Measurements from ENCODE around the gene MELK.

Gene MELK

GRCh38 chr9:36704148-36704547 lies 131.5 kb downstream of the MELK start:
- peaks cover 0 to 6% (median 0%) of the 10 kb centered on the region in 3 experiments for H3K27me3 ChIP-seq (ENCODE audit: control insufficient read depth in 3 of 3, insufficient read depth in 3 of 3, low read depth in 1 of 3, low read length in 3 of 3)
- DNase-seq (ENCODE audit: low spot score) = no peak
- H2BK120ac ChIP-seq (ENCODE audit: low read depth, low read length) = no peak overlapping the region
- H3K27ac ChIP-seq (replicated peaks; ENCODE audit: low read length) = no peak overlapping the region
- H3K4ac ChIP-seq (ENCODE audit: low read length) = no peak overlapping the region
- H3K4me3 ChIP-seq (ENCODE audit: low read length in 2 of 2) = no peak overlapping the region
- no peaks in the 10 kb centered on the region for H3K36me3 ChIP-seq (replicated peaks in 1 of 2; ENCODE audit: control insufficient read depth in 2 of 2, insufficient read depth in 2 of 2, low read length in 2 of 2)
- no peak overlapping the region for H4K91ac ChIP-seq (ENCODE audit: low read depth, low read length, poor library complexity)
- no peak overlapping the region for H2AK5ac ChIP-seq (ENCODE audit: low read depth, low read length)
- no peak overlapping the region for H2BK15ac ChIP-seq (ENCODE audit: low read length)
- H3K14ac ChIP-seq (ENCODE audit: low read length) = no peak overlapping the region
- no peak overlapping the region for H3K18ac ChIP-seq (ENCODE audit: low read length)
- no peak overlapping the region for H3K23ac ChIP-seq (ENCODE audit: low read depth, low read length, poor library complexity)
- no peaks in the 10 kb centered on the region for H3K79me1 ChIP-seq (ENCODE audit: low read depth, low read length)
- no peak overlapping the region for H3K4me2 ChIP-seq (ENCODE audit: insufficient read depth, low read length, poor library complexity, severe bottlenecking)
- no peak overlapping the region for H3K9ac ChIP-seq (ENCODE audit: low read depth, low read length, poor library complexity)
- no peak overlapping the region for H2AFZ ChIP-seq (ENCODE audit: low read length)
- no peaks in the 10 kb centered on the region for H3K4me1 ChIP-seq (ENCODE audit: control insufficient read depth in 2 of 2, insufficient read depth in 1 of 2, low read depth in 1 of 2, low read length in 2 of 2)
- H4K8ac ChIP-seq (ENCODE audit: low read depth, low read length) = no peak overlapping the region
- no peak overlapping the region for H2BK5ac ChIP-seq (ENCODE audit: low read length)
- no peak overlapping the region for H2BK12ac ChIP-seq (ENCODE audit: low read length)
- H3K9me3 ChIP-seq (replicated peaks in 1 of 2; ENCODE audit: control insufficient read depth in 2 of 2, insufficient read depth in 1 of 2, low read depth in 1 of 2, low read length in 2 of 2) = peaks cover 0 to under 1% of the 10 kb centered on the region in 2 donors

GRCh38 chr9:36713515-36714490 lies 141.1 kb downstream of the MELK start:
- Histone ChIP-seq H3K18ac (ENCODE audit: low read length) (no peak overlapping the region), H3K4me3 (ENCODE audit: low read length in 2 of 2) (no peak overlapping the region), H3K14ac (ENCODE audit: low read length) (no peak overlapping the region), H3K36me3 (replicated peaks in 1 of 2; ENCODE audit: control insufficient read depth in 2 of 2, insufficient read depth in 2 of 2, low read length in 2 of 2) (no peaks in the 10 kb centered on the region), H2AK5ac (ENCODE audit: low read depth, low read length) (no peak overlapping the region), H2BK15ac (ENCODE audit: low read length) (no peak overlapping the region), H3K27me3 (ENCODE audit: control insufficient read depth in 3 of 3, insufficient read depth in 3 of 3, low read depth in 1 of 3, low read length in 3 of 3) (peaks cover 0 to 14% (median 0%) of the 10 kb centered on the region in 3 experiments), H3K4ac (ENCODE audit: low read length) (no peak overlapping the region), H3K9me3 (replicated peaks in 1 of 2; ENCODE audit: control insufficient read depth in 2 of 2, insufficient read depth in 1 of 2, low read depth in 1 of 2, low read length in 2 of 2) (no peaks in the 10 kb centered on the region), H3K4me1 (ENCODE audit: control insufficient read depth in 2 of 2, insufficient read depth in 1 of 2, low read depth in 1 of 2, low read length in 2 of 2) (no peaks in the 10 kb centered on the region), H3K23ac (ENCODE audit: low read depth, low read length, poor library complexity) (no peak overlapping the region), H2AFZ (ENCODE audit: low read length) (no peak overlapping the region), H2BK120ac (ENCODE audit: low read depth, low read length) (no peak overlapping the region), H3K79me1 (ENCODE audit: low read depth, low read length) (no peaks in the 10 kb centered on the region), H4K8ac (ENCODE audit: low read depth, low read length) (no peak overlapping the region), H3K4me2 (ENCODE audit: insufficient read depth, low read length, poor library complexity, severe bottlenecking) (no peak overlapping the region), H2BK5ac (ENCODE audit: low read length) (no peak overlapping the region), H3K9ac (ENCODE audit: low read depth, low read length, poor library complexity) (no peak overlapping the region), H2BK12ac (ENCODE audit: low read length) (no peak overlapping the region), H4K91ac (ENCODE audit: low read depth, low read length, poor library complexity) (no peak overlapping the region), H3K27ac (replicated peaks; ENCODE audit: low read length) (no peak overlapping the region)
- no peak for DNase-seq (ENCODE audit: low spot score)
- WGBS, 2 donors (ENCODE audit: extremely low coverage in 2 of 2, insufficient read length in 2 of 2, insufficient replicate concordance in 1 of 2) = no CpG with 5 or more reads among the region's 29 CpGs

- H3K18ac ChIP-seq (ENCODE audit: low read length) = no peak overlapping the region
- peaks cover 0 to 14% (median 0%) of the 10 kb centered on the region in 3 experiments for H3K27me3 ChIP-seq (ENCODE audit: control insufficient read depth in 3 of 3, insufficient read depth in 3 of 3, low read depth in 1 of 3, low read length in 3 of 3)
- no peak for DNase-seq (ENCODE audit: low spot score)
- H3K23ac ChIP-seq (ENCODE audit: low read depth, low read length, poor library complexity) = no peak overlapping the region
- no peak overlapping the region for H2BK12ac ChIP-seq (ENCODE audit: low read length)
- WGBS, 2 donors (ENCODE audit: extremely low coverage in 2 of 2, insufficient read length in 2 of 2, insufficient replicate concordance in 1 of 2) = no CpG with 5 or more reads among the region's 2 CpGs
- H3K4ac ChIP-seq (ENCODE audit: low read length) = no peak overlapping the region
- no peaks in the 10 kb centered on the region for H3K4me1 ChIP-seq (ENCODE audit: control insufficient read depth in 2 of 2, insufficient read depth in 1 of 2, low read depth in 1 of 2, low read length in 2 of 2)
- no peak overlapping the region for H2BK5ac ChIP-seq (ENCODE audit: low read length)
- H3K79me1 ChIP-seq (ENCODE audit: low read depth, low read length) = no peaks in the 10 kb centered on the region
- H3K9ac ChIP-seq (ENCODE audit: low read depth, low read length, poor library complexity) = no peak overlapping the region
- no peak overlapping the region for H2AFZ ChIP-seq (ENCODE audit: low read length)
- H3K4me2 ChIP-seq (ENCODE audit: insufficient read depth, low read length, poor library complexity, severe bottlenecking) = no peak overlapping the region
- no peak overlapping the region for H3K4me3 ChIP-seq (ENCODE audit: low read length in 2 of 2)
- no peak overlapping the region for H2AK5ac ChIP-seq (ENCODE audit: low read depth, low read length)
- H4K8ac ChIP-seq (ENCODE audit: low read depth, low read length) = no peak overlapping the region
- H3K14ac ChIP-seq (ENCODE audit: low read length) = no peak overlapping the region
- H4K91ac ChIP-seq (ENCODE audit: low read depth, low read length, poor library complexity) = no peak overlapping the region
- no peak overlapping the region for H2BK15ac ChIP-seq (ENCODE audit: low read length)
- H3K36me3 ChIP-seq (replicated peaks in 1 of 2; ENCODE audit: control insufficient read depth in 2 of 2, insufficient read depth in 2 of 2, low read length in 2 of 2) = no peaks in the 10 kb centered on the region
- no peak overlapping the region for H3K27ac ChIP-seq (replicated peaks; ENCODE audit: low read length)
- H3K9me3 ChIP-seq (replicated peaks in 1 of 2; ENCODE audit: control insufficient read depth in 2 of 2, insufficient read depth in 1 of 2, low read depth in 1 of 2, low read length in 2 of 2) = no peaks in the 10 kb centered on the region
- H2BK120ac ChIP-seq (ENCODE audit: low read depth, low read length) = no peak overlapping the region
These were observed 143.8 kb downstream of the MELK start for GRCh38 chr9:36716496-36716895.

GRCh38 chr9:36717276-36717675 lies 144.6 kb downstream of the MELK start:
- Histone ChIP-seq H2BK15ac (ENCODE audit: low read length) (no peak overlapping the region), H3K9me3 (replicated peaks in 1 of 2; ENCODE audit: control insufficient read depth in 2 of 2, insufficient read depth in 1 of 2, low read depth in 1 of 2, low read length in 2 of 2) (no peaks in the 10 kb centered on the region), H3K36me3 (replicated peaks in 1 of 2; ENCODE audit: control insufficient read depth in 2 of 2, insufficient read depth in 2 of 2, low read length in 2 of 2) (no peaks in the 10 kb centered on the region), H3K14ac (ENCODE audit: low read length) (no peak overlapping the region), H3K23ac (ENCODE audit: low read depth, low read length, poor library complexity) (no peak overlapping the region), H3K4me3 (ENCODE audit: low read length in 2 of 2) (no peak overlapping the region), H2AK5ac (ENCODE audit: low read depth, low read length) (no peak overlapping the region), H2AFZ (ENCODE audit: low read length) (no peak overlapping the region), H2BK120ac (ENCODE audit: low read depth, low read length) (no peak overlapping the region), H3K27me3 (ENCODE audit: control insufficient read depth in 3 of 3, insufficient read depth in 3 of 3, low read depth in 1 of 3, low read length in 3 of 3) (peaks cover 0 to 14% (median 0%) of the 10 kb centered on the region in 3 experiments), H2BK5ac (ENCODE audit: low read length) (no peak overlapping the region), H3K18ac (ENCODE audit: low read length) (no peak overlapping the region), H3K79me1 (ENCODE audit: low read depth, low read length) (no peaks in the 10 kb centered on the region), H3K4me1 (ENCODE audit: control insufficient read depth in 2 of 2, insufficient read depth in 1 of 2, low read depth in 1 of 2, low read length in 2 of 2) (no peaks in the 10 kb centered on the region), H3K27ac (replicated peaks; ENCODE audit: low read length) (no peak overlapping the region), H4K91ac (ENCODE audit: low read depth, low read length, poor library complexity) (no peak overlapping the region), H3K4ac (ENCODE audit: low read length) (no peak overlapping the region), H4K8ac (ENCODE audit: low read depth, low read length) (no peak overlapping the region), H2BK12ac (ENCODE audit: low read length) (no peak overlapping the region), H3K9ac (ENCODE audit: low read depth, low read length, poor library complexity) (no peak overlapping the region), H3K4me2 (ENCODE audit: insufficient read depth, low read length, poor library complexity, severe bottlenecking) (no peak overlapping the region)
- no CpG with 5 or more reads among the region's 3 CpGs for WGBS, 2 donors (ENCODE audit: extremely low coverage in 2 of 2, insufficient read length in 2 of 2, insufficient replicate concordance in 1 of 2)
- no peak for DNase-seq (ENCODE audit: low spot score)
